DMS114 treated with DMSO at 0.1 percent for 48 hours (cell line): ENCODE data around the gene SLC28A1.

Experiments
- DNase-seq: peaks from one replicate; lab custom pipeline; 2025; ENCODE audit not compliant: unreplicated experiment; lab: John Stamatoyannopoulos, UW

SLC28A1 gene

GRCh38 chr15:84988909-84989644 lies 104.6 kb downstream of the SLC28A1 start:
- no peak for DNase-seq

GRCh38 chr15:84990507-84990906 lies 106.0 kb downstream of the SLC28A1 start:
- DNase-seq: no peak

GRCh38 chr15:84991014-84991712 lies 106.7 kb downstream of the SLC28A1 start:
- no peak for DNase-seq

- DNase-seq: no peak
Measured at GRCh38 chr15:84992157-84992944, 107.9 kb downstream of the SLC28A1 start.
